HEK293 (cell line): ENCODE measurements around the gene TOMM7.

Experiments
- KLF16 ChIP-seq: fragments of 450-650 bp; formaldehyde crosslinking; IDR thresholded peaks from 2 replicates; pipeline ENCODE4 v1.5.1; 2017; ENCODE audit warnings: missing biosample characterization, missing genetic modification characterization
- SETDB1 ChIP-seq: IDR thresholded peaks from one replicate; pipeline ENCODE4 v1.6.1; 2017; ENCODE audit warnings: mild to moderate bottlenecking, low read length, moderate library complexity, mixed read lengths; ENCODE audit not compliant: insufficient read length
- ZBTB1 ChIP-seq: fragments of 450-650 bp; formaldehyde crosslinking; IDR thresholded peaks from 2 replicates; pipeline ENCODE4 v1.5.1; 2016; ENCODE audit warnings: missing biosample characterization, missing genetic modification characterization
- ZFP3 ChIP-seq: fragments of 450-650 bp; formaldehyde crosslinking; IDR thresholded peaks from 2 replicates; pipeline ENCODE4 v1.5.1; 2016; ENCODE audit warnings: low read depth, missing biosample characterization, missing genetic modification characterization
- ZNF10 ChIP-seq: fragments of 450-650 bp; formaldehyde crosslinking; IDR thresholded peaks from 2 replicates; pipeline ENCODE4 v1.5.1; 2017; ENCODE audit warnings: missing biosample characterization, missing genetic modification characterization
- ZNF16 ChIP-seq: fragments of 450-650 bp; formaldehyde crosslinking; IDR thresholded peaks from 2 replicates; pipeline ENCODE4 v1.5.1; 2016; ENCODE audit warnings: low read depth, missing biosample characterization, missing genetic modification characterization
- ZNF23 ChIP-seq: fragments of 450-650 bp; formaldehyde crosslinking; IDR thresholded peaks from 2 replicates; pipeline ENCODE4 v1.5.1; 2016; ENCODE audit warnings: missing biosample characterization, missing genetic modification characterization, borderline replicate concordance
- ZNF239 ChIP-seq: fragments of 450-650 bp; formaldehyde crosslinking; IDR thresholded peaks from 2 replicates; pipeline ENCODE4 v1.5.1; 2016; ENCODE audit warnings: missing biosample characterization, missing genetic modification characterization
- ZNF280D ChIP-seq: fragments of 450-650 bp; formaldehyde crosslinking; IDR thresholded peaks from 2 replicates; pipeline ENCODE4 v1.5.1; 2016; ENCODE audit warnings: missing biosample characterization, missing genetic modification characterization
- ZNF292 ChIP-seq: fragments of 450-650 bp; formaldehyde crosslinking; IDR thresholded peaks from 2 replicates; pipeline ENCODE4 v1.5.1; 2016; ENCODE audit warnings: low read depth, missing biosample characterization, missing genetic modification characterization, borderline replicate concordance
- ZNF362 ChIP-seq: fragments of 450-650 bp; formaldehyde crosslinking; IDR thresholded peaks from 2 replicates; pipeline ENCODE4 v1.5.1; 2016; ENCODE audit warnings: missing biosample characterization, missing genetic modification characterization
- ZNF423 ChIP-seq: fragments of 450-650 bp; formaldehyde crosslinking; IDR thresholded peaks from 2 replicates; pipeline ENCODE4 v1.5.1; 2016; ENCODE audit warnings: missing biosample characterization, missing genetic modification characterization
- ZNF48 ChIP-seq: fragments of 450-650 bp; formaldehyde crosslinking; IDR thresholded peaks from 2 replicates; pipeline ENCODE4 v1.5.1; 2016; ENCODE audit warnings: missing biosample characterization, missing genetic modification characterization
- ZNF514 ChIP-seq: fragments of 450-650 bp; formaldehyde crosslinking; IDR thresholded peaks from 2 replicates; pipeline ENCODE4 v1.5.1; 2016; ENCODE audit warnings: missing biosample characterization, missing genetic modification characterization
- ZNF548 ChIP-seq: fragments of 450-650 bp; formaldehyde crosslinking; IDR thresholded peaks from 2 replicates; pipeline ENCODE4 v1.5.1; 2016; ENCODE audit warnings: missing biosample characterization, missing genetic modification characterization
- ZNF560 ChIP-seq: fragments of 450-650 bp; formaldehyde crosslinking; IDR thresholded peaks from 2 replicates; pipeline ENCODE4 v1.5.1; 2017; ENCODE audit warnings: missing biosample characterization, missing genetic modification characterization, borderline replicate concordance
- ZNF561 ChIP-seq: fragments of 450-650 bp; IDR thresholded peaks from 2 replicates; pipeline ENCODE4 v1.5.1; 2018; ENCODE audit warnings: missing biosample characterization, missing genetic modification characterization, borderline replicate concordance
- ZNF776 ChIP-seq: fragments of 450-650 bp; formaldehyde crosslinking; IDR thresholded peaks from 2 replicates; pipeline ENCODE4 v1.5.0; 2017; ENCODE audit warnings: missing biosample characterization, missing genetic modification characterization, borderline replicate concordance
- ZNF792 ChIP-seq: fragments of 450-650 bp; formaldehyde crosslinking; IDR thresholded peaks from 2 replicates; pipeline ENCODE4 v1.5.1; 2016; ENCODE audit warnings: missing biosample characterization, missing genetic modification characterization
- TF ChIP-seq, protein P1 (sequence below): fragments of 450-650 bp; formaldehyde crosslinking; IDR thresholded peaks from 2 replicates; pipeline ENCODE4 v1.5.1; 2016; ENCODE audit warnings: missing biosample characterization, missing genetic modification characterization
- TF ChIP-seq, protein P2 (sequence below): fragments of 450-650 bp; formaldehyde crosslinking; IDR thresholded peaks from 2 replicates; pipeline ENCODE4 v1.5.1; 2016; ENCODE audit warnings: missing biosample characterization, missing genetic modification characterization
- TF ChIP-seq, protein P3 (sequence below): fragments of 450-650 bp; formaldehyde crosslinking; IDR thresholded peaks from 2 replicates; pipeline ENCODE4 v1.5.1; 2016; ENCODE audit warnings: missing biosample characterization, missing genetic modification characterization
- TF ChIP-seq, protein P4 (sequence below): fragments of 450-650 bp; formaldehyde crosslinking; IDR thresholded peaks from 2 replicates; pipeline ENCODE4 v1.5.1; 2017; ENCODE audit warnings: missing biosample characterization, missing genetic modification characterization
- TF ChIP-seq, protein P5 (sequence below): fragments of 450-650 bp; formaldehyde crosslinking; IDR thresholded peaks from 2 replicates; pipeline ENCODE4 v1.5.1; 2016; ENCODE audit warnings: missing biosample characterization, missing genetic modification characterization

The TOMM7 gene

DNA sequence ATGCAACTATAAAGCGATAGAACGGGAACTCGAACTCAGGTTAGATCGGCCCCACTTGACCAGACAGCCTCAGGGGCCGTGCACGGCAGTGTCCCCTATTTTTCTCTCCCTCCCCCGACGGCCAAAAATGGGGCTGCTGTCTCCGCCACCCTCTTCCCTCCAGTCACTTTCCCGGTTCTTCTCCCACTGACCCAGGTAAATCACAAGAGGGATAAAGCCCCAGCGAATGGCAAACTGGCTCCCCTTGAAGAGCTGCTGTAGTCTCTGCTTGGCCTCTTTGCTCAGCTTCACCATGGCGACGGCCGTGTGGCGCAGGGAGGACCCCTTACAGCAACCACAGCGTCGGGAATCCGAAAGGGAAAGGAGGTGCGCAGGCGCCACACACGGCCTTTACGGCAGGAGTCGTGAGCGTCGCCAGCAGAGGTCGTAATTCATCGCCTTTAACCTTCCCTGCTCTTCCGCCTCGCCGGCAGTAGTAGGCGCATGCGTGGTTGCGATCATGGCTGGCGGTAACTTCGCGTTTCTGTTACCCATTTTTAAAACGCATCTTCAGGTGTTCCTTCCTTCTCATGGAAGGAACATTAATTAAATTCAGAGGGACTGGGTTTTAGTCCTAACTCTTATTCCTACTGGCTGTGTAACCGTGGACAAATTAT is at the start of gene TOMM7 (continued):
- TF ChIP-seq ZNF362 (tag by site-specific recombination) (no peak), ZNF548 (tag by site-specific recombination) (no peak), SETDB1 (no peak), ZNF23 (tag by site-specific recombination) (no peak), KLF16 (no peak), ZFP3 (no peak), ZNF514 (no peak), ZNF423 (tag by site-specific recombination) (no peak), ZNF48 (tag by site-specific recombination) (no peak), ZNF10 (tag by site-specific recombination) (no peak), ZNF292 (tag by site-specific recombination) (no peak), ZBTB1 (no peak), ZNF239 (tag by site-specific recombination) (no peak), ZNF792 (tag by site-specific recombination) (no peak), ZNF560 (tag by site-specific recombination) (no peak), ZNF280D (tag by site-specific recombination) (no peak), ZNF16 (tag by site-specific recombination) (no peak), ZNF561 (tag by site-specific recombination) (no peak), ZNF776 (no peak)
- TF ChIP-seq, protein P1, sequence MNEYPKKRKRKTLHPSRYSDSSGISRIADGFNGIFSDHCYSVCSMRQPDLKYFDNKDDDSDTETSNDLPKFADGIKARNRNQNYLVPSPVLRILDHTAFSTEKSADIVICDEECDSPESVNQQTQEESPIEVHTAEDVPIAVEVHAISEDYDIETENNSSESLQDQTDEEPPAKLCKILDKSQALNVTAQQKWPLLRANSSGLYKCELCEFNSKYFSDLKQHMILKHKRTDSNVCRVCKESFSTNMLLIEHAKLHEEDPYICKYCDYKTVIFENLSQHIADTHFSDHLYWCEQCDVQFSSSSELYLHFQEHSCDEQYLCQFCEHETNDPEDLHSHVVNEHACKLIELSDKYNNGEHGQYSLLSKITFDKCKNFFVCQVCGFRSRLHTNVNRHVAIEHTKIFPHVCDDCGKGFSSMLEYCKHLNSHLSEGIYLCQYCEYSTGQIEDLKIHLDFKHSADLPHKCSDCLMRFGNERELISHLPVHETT (tag by site-specific recombination), result no peak
- TF ChIP-seq, protein P2, sequence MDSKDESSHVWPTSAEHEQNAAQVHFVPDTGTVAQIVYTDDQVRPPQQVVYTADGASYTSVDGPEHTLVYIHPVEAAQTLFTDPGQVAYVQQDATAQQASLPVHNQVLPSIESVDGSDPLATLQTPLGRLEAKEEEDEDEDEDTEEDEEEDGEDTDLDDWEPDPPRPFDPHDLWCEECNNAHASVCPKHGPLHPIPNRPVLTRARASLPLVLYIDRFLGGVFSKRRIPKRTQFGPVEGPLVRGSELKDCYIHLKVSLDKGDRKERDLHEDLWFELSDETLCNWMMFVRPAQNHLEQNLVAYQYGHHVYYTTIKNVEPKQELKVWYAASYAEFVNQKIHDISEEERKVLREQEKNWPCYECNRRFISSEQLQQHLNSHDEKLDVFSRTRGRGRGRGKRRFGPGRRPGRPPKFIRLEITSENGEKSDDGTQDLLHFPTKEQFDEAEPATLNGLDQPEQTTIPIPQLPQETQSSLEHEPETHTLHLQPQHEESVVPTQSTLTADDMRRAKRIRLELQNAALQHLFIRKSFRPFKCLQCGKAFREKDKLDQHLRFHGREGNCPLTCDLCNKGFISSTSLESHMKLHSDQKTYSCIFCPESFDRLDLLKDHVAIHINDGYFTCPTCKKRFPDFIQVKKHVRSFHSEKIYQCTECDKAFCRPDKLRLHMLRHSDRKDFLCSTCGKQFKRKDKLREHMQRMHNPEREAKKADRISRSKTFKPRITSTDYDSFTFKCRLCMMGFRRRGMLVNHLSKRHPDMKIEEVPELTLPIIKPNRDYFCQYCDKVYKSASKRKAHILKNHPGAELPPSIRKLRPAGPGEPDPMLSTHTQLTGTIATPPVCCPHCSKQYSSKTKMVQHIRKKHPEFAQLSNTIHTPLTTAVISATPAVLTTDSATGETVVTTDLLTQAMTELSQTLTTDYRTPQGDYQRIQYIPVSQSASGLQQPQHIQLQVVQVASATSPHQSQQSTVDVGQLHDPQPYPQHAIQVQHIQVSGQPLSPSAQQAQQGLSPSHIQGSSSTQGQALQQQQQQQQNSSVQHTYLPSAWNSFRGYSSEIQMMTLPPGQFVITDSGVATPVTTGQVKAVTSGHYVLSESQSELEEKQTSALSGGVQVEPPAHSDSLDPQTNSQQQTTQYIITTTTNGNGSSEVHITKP (tag by site-specific recombination), result peak; percentile 49
- TF ChIP-seq, protein P3, sequence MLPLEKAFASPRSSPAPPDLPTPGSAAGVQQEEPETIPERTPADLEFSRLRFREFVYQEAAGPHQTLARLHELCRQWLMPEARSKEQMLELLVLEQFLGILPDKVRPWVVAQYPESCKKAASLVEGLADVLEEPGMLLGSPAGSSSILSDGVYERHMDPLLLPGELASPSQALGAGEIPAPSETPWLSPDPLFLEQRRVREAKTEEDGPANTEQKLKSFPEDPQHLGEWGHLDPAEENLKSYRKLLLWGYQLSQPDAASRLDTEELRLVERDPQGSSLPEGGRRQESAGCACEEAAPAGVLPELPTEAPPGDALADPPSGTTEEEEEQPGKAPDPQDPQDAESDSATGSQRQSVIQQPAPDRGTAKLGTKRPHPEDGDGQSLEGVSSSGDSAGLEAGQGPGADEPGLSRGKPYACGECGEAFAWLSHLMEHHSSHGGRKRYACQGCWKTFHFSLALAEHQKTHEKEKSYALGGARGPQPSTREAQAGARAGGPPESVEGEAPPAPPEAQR (tag by site-specific recombination), result no peak
- TF ChIP-seq, protein P4, sequence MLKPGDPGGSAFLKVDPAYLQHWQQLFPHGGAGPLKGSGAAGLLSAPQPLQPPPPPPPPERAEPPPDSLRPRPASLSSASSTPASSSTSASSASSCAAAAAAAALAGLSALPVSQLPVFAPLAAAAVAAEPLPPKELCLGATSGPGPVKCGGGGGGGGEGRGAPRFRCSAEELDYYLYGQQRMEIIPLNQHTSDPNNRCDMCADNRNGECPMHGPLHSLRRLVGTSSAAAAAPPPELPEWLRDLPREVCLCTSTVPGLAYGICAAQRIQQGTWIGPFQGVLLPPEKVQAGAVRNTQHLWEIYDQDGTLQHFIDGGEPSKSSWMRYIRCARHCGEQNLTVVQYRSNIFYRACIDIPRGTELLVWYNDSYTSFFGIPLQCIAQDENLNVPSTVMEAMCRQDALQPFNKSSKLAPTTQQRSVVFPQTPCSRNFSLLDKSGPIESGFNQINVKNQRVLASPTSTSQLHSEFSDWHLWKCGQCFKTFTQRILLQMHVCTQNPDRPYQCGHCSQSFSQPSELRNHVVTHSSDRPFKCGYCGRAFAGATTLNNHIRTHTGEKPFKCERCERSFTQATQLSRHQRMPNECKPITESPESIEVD (tag by site-specific recombination), result no peak
- TF ChIP-seq, protein P5, sequence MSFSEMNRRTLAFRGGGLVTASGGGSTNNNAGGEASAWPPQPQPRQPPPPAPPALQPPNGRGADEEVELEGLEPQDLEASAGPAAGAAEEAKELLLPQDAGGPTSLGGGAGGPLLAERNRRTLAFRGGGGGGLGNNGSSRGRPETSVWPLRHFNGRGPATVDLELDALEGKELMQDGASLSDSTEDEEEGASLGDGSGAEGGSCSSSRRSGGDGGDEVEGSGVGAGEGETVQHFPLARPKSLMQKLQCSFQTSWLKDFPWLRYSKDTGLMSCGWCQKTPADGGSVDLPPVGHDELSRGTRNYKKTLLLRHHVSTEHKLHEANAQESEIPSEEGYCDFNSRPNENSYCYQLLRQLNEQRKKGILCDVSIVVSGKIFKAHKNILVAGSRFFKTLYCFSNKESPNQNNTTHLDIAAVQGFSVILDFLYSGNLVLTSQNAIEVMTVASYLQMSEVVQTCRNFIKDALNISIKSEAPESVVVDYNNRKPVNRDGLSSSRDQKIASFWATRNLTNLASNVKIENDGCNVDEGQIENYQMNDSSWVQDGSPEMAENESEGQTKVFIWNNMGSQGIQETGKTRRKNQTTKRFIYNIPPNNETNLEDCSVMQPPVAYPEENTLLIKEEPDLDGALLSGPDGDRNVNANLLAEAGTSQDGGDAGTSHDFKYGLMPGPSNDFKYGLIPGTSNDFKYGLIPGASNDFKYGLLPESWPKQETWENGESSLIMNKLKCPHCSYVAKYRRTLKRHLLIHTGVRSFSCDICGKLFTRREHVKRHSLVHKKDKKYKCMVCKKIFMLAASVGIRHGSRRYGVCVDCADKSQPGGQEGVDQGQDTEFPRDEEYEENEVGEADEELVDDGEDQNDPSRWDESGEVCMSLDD (tag by site-specific recombination), result no peak
